Dendritic cell treated with granulocyte-macrophage colony-stimulating factor and Interleukin-4, amounts not matched to agents 40 ng/mL and 50 ng/mL, for 4 days (primary cell): ENCODE measurements around the gene RHOT2.
A peak's percentile ranks its signal among the peaks of the same experiment; 100 is the strongest.

Experiments
- H3K27ac Mint-ChIP-seq: one replicate; pipeline ENCODE4 v1.8.0; 2022; ENCODE audit warnings: mild to moderate bottlenecking, mixed read lengths
- H3K27me3 Mint-ChIP-seq: one replicate; pipeline ENCODE4 v1.8.0; 2022; ENCODE audit warnings: mild to moderate bottlenecking, mixed read lengths
- H3K36me3 Mint-ChIP-seq: one replicate; pipeline ENCODE4 v1.8.0; 2022; ENCODE audit warnings: low read depth, mixed read lengths
- H3K4me1 Mint-ChIP-seq: one replicate; pipeline ENCODE4 v1.8.0; 2022; ENCODE audit warnings: low read depth, mixed read lengths
- H3K4me3 Mint-ChIP-seq: one replicate; pipeline ENCODE4 v1.8.0; 2022; ENCODE audit warnings: mild to moderate bottlenecking, moderate library complexity, mixed read lengths
- H3K9me3 Mint-ChIP-seq: one replicate; pipeline ENCODE4 v1.8.0; 2022; ENCODE audit warnings: mixed read lengths
- intact Hi-C: fragments of 100-400 bp; cut with micrococcal nuclease; formaldehyde crosslinking; loops from one replicate; pipeline ENCODE4 v1.15.0; 2022

RHOT2 gene

DNA sequence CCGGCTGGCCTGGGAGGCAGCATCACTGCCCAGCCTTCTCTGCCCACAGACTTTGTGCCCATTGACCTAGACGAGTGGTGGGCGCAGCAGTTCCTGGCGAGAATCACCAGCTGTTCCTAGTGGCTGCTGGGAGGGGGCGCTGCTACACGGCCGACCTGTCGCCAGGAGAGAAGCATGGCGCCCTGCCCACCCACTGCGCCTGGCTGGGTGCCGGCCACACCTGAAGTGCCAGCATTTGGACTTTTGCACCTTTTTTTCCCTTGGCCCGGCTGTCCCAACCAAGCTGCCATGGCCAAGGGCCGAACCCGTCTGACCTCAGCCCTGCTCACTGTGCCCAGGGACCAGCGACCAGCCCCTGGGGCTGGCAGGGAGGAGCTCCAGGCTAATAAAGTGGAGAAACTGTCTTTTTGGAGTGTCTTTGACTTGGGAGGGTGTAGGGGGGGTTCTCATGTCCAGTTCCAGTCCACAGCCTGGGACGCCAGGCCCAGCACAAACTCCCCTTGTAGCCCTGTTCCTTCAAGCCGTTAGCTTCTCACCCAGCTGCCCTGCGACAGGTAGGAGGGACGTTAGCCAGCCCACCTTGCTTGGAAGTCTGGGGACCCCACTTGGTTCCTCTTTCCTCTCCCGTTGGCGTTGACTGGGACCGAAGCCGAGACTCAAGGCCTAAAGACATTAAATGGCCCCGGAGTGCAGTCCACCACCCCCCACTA, 19.7 kb upstream of the RHOT2 start:
- Mint-ChIP-seq H3K36me3 (peaks cover 47% of the 10 kb centered on the region), H3K4me1 (peaks cover 72% of the 10 kb centered on the region), H3K27ac (peak overlapping the region; percentile 87), H3K9me3 (no peaks in the 10 kb centered on the region), H3K27me3 (no peaks in the 10 kb centered on the region), H3K4me3 (peak overlapping the region; percentile 81)
- intact Hi-C loops, result no loop called here

DNA sequence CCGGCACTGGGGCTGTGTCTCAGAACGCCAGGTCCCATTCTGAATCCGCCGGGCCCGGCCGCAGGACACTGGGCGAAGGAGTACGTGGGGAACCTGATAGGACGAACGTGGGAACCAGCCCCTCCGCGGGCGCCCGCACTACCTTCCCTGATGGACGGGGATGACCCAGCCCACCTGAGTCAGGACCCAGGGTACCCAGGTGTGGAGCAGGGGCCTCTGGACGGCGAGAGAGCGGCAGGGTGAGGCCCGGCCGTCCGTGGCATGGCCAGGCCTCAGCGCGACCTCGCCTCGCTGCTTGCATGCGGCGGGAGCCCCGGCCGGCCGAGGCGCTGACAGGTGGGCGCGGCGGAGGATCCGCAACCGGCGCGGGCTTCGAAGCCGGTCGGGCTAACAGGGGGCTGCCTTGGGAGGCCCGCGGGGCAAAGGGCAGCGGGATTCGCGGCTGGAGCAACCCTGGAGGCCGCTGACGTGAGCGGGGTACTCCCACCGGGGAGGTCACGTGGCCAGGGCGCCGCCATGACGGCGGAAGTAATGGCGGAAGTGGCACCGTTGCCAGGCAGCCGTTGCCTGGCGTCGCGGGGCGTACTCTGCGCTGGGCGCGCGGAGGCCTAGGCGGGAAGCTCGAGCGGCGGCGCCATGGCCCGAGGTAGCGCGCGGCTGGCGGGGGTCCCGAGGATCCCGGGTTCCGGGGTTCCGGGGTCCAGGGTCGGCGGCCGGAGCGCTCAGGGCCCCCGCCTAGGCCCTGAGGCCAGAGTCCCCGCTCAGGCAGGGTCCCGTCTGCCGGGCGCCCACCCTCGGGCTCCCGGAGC, 18.9 kb upstream of the RHOT2 start, which contains the start of gene WDR90:
Gene WDR90 (plus strand): TSS at position 585 of the 809 bp plus-strand sequence. CDS start 52 bp downstream, at position 637.
- intact Hi-C loops, result loop anchor here (1.0 kb wide), 2 partner anchors 11 to 60 kb away; no protein-coding TSS in a partner anchor
- Mint-ChIP-seq H3K27ac (peak within 1 kb of the TSS; percentile 87), H3K27me3 (no peaks in the 10 kb centered on the region), H3K36me3 (peaks cover 48% of the 10 kb centered on the region), H3K9me3 (no peaks in the 10 kb centered on the region), H3K4me1 (peaks cover 64% of the 10 kb centered on the region), H3K4me3 (peak within 1 kb of the TSS; percentile 81)

DNA sequence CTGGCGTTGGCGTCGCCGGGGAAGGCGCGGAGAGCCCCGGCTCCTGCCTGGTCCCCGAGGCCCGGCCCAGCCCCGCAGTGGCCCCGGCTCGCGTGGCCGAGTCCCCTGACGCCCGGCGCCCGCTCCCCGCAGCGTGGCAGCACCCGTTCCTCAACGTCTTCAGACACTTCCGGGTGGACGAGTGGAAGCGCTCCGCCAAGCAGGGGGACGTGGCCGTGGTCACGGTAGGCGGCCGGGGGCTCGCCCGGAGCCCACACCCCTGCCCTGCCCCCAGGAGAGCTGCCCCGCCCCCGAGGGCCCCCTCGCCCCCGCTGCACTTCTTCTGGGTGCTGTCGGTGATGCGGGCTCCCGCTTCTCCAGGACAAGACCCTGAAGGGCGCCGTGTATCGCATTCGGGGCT, 18.3 kb upstream of the RHOT2 start:
- no peaks in the 10 kb centered on the region for H3K27me3 Mint-ChIP-seq
- H3K4me3 Mint-ChIP-seq, result peak overlapping the region; percentile 66
- peak overlapping the region; percentile 37 for H3K27ac Mint-ChIP-seq
- intact Hi-C loops, result loop anchor here (1.0 kb wide), 2 partner anchors 11 to 60 kb away; no protein-coding TSS in a partner anchor
- H3K4me1 Mint-ChIP-seq, result peaks cover 57% of the 10 kb centered on the region
- no peaks in the 10 kb centered on the region for H3K9me3 Mint-ChIP-seq
- H3K36me3 Mint-ChIP-seq, result peaks cover 44% of the 10 kb centered on the region

DNA sequence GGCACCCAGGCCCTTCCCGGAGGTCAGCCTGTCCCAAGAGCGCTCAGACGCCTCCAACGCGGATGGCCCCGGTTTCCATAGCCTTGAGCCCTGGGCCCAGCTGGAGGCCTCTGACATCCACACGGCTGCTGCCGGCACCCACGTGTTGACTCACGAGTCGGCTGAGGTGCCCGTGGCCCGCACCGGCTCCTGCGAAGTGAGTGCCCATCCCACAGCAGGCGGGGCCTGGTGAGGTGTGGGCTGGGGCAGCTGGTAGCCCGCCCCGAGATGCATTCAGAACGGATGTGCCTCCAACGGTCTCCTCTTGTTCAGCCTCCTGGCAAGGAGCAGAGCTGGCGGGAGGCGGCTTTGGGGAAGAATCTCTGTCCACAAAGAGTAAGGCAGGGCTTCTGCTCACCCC, 16.1 kb upstream of the RHOT2 start:
- no peak overlapping the region for H3K4me3 Mint-ChIP-seq

GRCh38 chr16:652454-653305, 15.3 kb upstream of the RHOT2 start:
- Mint-ChIP-seq H3K27me3 (no peaks in the 10 kb centered on the region), H3K9me3 (no peaks in the 10 kb centered on the region), H3K36me3 (peaks cover 33% of the 10 kb centered on the region), H3K4me3 (no peak overlapping the region), H3K4me1 (peaks cover 28% of the 10 kb centered on the region), H3K27ac (no peak overlapping the region)
- intact Hi-C loops, result no loop called here

More for the DNA sequence above, 16.1 kb upstream of the RHOT2 start:
- intact Hi-C loops, result no loop called here
- Mint-ChIP-seq H3K27me3 (no peaks in the 10 kb centered on the region), H3K27ac (no peak overlapping the region), H3K36me3 (peaks cover 40% of the 10 kb centered on the region), H3K9me3 (no peaks in the 10 kb centered on the region), H3K4me1 (peaks cover 37% of the 10 kb centered on the region)

DNA sequence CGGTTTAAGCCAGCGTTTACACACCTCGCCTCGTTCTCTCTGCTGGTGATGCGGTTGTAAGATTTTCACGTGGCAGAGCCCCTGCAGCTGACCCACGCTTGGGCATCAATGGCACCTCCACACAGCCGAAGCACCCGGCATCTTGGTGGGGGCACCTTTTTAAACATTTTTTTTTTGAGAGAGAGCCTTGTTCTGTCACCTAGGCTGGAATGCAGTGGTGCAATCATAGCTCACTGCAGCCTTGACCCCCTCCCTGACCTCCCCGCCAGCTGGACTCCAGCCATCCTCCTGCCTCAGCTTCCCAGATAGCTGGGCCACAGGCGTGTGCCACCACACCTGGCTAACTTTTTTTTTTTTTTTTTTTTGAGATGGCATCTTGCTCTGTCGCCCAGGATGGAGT, 13.9 kb upstream of the RHOT2 start:
- H3K4me3 Mint-ChIP-seq, result no peak overlapping the region
- H3K27ac Mint-ChIP-seq, result no peak overlapping the region
- H3K36me3 Mint-ChIP-seq, result peaks cover 41% of the 10 kb centered on the region
- no peaks in the 10 kb centered on the region for H3K27me3 Mint-ChIP-seq
- intact Hi-C loops, result no loop called here
- H3K9me3 Mint-ChIP-seq, result no peaks in the 10 kb centered on the region
- peaks cover 18% of the 10 kb centered on the region for H3K4me1 Mint-ChIP-seq

- peaks cover 45% of the 10 kb centered on the region for H3K36me3 Mint-ChIP-seq
- H3K4me3 Mint-ChIP-seq, result no peak overlapping the region
- intact Hi-C loops, result no loop called here
- H3K27me3 Mint-ChIP-seq, result no peaks in the 10 kb centered on the region
- H3K27ac Mint-ChIP-seq, result no peak overlapping the region
- peaks cover 18% of the 10 kb centered on the region for H3K4me1 Mint-ChIP-seq
- no peaks in the 10 kb centered on the region for H3K9me3 Mint-ChIP-seq
Observed at GRCh38 chr16:657487-657886, 10.4 kb upstream of the RHOT2 start.

DNA sequence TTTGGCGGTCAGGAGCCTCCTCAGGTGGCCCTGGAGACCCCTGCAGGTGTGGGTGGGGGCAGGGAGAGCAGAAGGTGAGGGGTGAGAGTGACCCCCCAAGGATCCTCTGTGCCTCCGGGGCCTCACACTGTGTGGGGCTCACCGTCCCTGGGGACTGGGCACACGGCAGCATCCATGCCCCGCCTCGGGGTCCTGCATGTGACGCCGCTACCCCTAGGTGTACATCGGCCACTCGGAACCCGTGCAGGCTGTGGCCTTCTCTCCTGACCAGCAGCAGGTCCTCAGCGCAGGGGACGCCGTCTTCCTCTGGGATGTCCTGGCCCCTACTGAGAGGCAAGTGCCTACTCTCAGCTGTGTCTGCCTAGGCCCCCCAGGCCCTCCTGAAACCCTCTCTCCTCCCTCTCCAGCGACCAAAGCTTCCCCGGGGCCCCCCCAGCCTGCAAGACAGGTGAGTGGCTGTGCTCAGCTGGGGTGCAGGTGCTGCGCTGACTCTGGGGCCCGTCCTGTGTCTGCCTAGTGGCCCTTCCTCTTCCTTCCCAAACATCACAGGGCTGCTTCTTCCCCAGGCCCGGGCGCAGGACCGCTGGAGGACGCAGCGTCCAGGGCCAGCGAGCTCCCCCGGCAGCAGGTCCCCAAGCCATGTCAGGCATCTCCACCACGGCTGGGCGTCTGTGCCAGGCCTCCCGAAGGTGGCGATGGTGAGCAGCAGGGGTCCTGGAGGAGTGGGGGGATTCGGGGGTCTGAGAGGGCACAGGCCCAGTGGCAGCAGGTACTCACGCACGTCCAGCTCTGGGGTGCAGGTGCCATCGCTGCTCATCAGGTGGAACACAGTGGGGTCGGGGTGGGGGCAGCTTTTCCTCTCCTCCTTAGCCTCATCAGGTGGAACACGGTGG, 9.0 kb upstream of the RHOT2 start:
- H3K4me3 Mint-ChIP-seq, result no peak overlapping the region
- no peak overlapping the region for H3K27ac Mint-ChIP-seq
- H3K36me3 Mint-ChIP-seq, result peaks cover 44% of the 10 kb centered on the region
- H3K9me3 Mint-ChIP-seq, result no peaks in the 10 kb centered on the region
- intact Hi-C loops, result no loop called here
- peaks cover 18% of the 10 kb centered on the region for H3K4me1 Mint-ChIP-seq
- no peaks in the 10 kb centered on the region for H3K27me3 Mint-ChIP-seq

- Mint-ChIP-seq H3K27ac (no peak overlapping the region), H3K9me3 (no peaks in the 10 kb centered on the region), H3K4me1 (peaks cover 18% of the 10 kb centered on the region), H3K4me3 (no peak overlapping the region), H3K36me3 (peaks cover 41% of the 10 kb centered on the region), H3K27me3 (no peaks in the 10 kb centered on the region)
- intact Hi-C loops, result loop anchor here (1.0 kb wide), 3 partner anchors 10 to 80 kb away; partner anchors contain the start of gene WDR90
Observed at GRCh38 chr16:659618-660017, 8.3 kb upstream of the RHOT2 start.

GRCh38 chr16:660132-660458, 7.8 kb upstream of the RHOT2 start:
- Mint-ChIP-seq H3K4me1 (peaks cover 18% of the 10 kb centered on the region), H3K9me3 (no peaks in the 10 kb centered on the region), H3K27ac (peak overlapping the region; percentile 46), H3K27me3 (no peaks in the 10 kb centered on the region), H3K4me3 (no peak overlapping the region), H3K36me3 (peaks cover 39% of the 10 kb centered on the region)
- intact Hi-C loops, result loop anchor here (1.0 kb wide), 3 partner anchors 11 to 81 kb away; partner anchors contain the start of gene WDR90

GRCh38 chr16:660459-661183, 7.3 kb upstream of the RHOT2 start:
- Mint-ChIP-seq H3K9me3 (no peaks in the 10 kb centered on the region), H3K4me1 (peaks cover 18% of the 10 kb centered on the region), H3K27ac (peak overlapping the region; percentile 46), H3K36me3 (peaks cover 34% of the 10 kb centered on the region), H3K27me3 (no peaks in the 10 kb centered on the region), H3K4me3 (peak overlapping the region; percentile 63)
- intact Hi-C loops, result loop anchor here (1.0 kb wide), 3 partner anchors 11 to 81 kb away; partner anchors contain the start of gene WDR90

DNA sequence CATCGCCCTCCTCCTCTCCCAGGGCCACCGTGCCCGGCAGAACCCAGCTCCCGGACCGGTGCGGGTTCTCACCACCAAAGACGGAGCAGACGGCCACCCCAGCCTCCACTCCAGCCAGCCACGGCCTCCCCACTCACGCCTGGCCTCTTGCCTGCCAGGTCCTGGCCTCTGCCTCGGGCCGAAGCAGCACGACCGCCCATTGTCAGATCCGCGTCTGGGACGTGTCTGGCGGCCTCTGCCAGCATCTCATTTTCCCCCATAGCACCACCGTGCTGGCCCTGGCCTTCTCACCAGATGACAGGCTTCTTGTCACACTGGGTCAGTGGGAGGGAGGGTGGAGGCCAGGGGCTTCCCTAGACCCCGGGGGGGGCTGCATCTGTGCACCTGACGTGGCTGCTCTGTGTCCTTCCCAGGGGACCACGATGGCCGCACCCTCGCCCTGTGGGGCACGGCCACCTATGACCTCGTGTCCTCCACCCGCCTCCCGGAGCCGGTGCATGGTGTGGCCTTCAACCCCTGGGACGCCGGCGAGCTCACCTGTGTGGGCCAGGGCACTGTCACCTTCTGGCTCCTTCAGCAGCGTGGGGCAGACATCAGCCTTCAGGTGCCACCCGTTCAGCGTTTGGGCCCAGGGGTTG, 6.6 kb upstream of the RHOT2 start:
- intact Hi-C loops, result no loop called here
- Mint-ChIP-seq H3K36me3 (peaks cover 28% of the 10 kb centered on the region), H3K9me3 (no peaks in the 10 kb centered on the region), H3K4me1 (peaks cover 18% of the 10 kb centered on the region), H3K27me3 (no peaks in the 10 kb centered on the region), H3K4me3 (peak overlapping the region; percentile 6), H3K27ac (peak overlapping the region; percentile 46)
